HepG2 (cell line): ENCODE measurements around the gene TOB1. TPM values are rescaled to one million over a fixed set of nuclear protein-coding genes. Genes with fewer than 3 reads are reported as not detected.
A peak's percentile ranks its signal among the peaks of the same experiment; 100 is the strongest.

Experiments
- BCL6 ChIP-seq: IDR thresholded peaks from 2 replicates; pipeline ENCODE4 v1.6.1; 2016; ENCODE audit warnings: missing genetic modification reagents, missing compliant biosample characterization
- GATAD2A ChIP-seq: IDR thresholded peaks from 2 replicates; pipeline ENCODE4 v1.6.1; 2016
- HOXA9 ChIP-seq: sonication (generic); formaldehyde crosslinking; IDR thresholded peaks from 2 replicates; pipeline ENCODE4 v1.8.1; 2022; ENCODE audit warnings: missing genetic modification reagents, mild to moderate bottlenecking, moderate library complexity, borderline replicate concordance
- NCOR1 ChIP-seq: fragments of 200-600 bp; sonication (generic); IDR thresholded peaks from 2 replicates; pipeline ENCODE4 v1.7.0; 2017; ENCODE audit warnings: antibody characterized with exemption, low read length, borderline replicate concordance
- ONECUT2 ChIP-seq: sonication (generic); formaldehyde crosslinking; IDR thresholded peaks from 2 replicates; pipeline ENCODE4 v1.4.0; 2020; ENCODE audit warnings: missing genetic modification reagents
- PITX1 ChIP-seq: sonication (generic); formaldehyde crosslinking; IDR thresholded peaks from 2 replicates; pipeline ENCODE4 v1.5.1; 2020; ENCODE audit warnings: mild to moderate bottlenecking, missing genetic modification reagents
- PRMT3 ChIP-seq: sonication (generic); formaldehyde crosslinking; IDR thresholded peaks from 2 replicates; pipeline ENCODE4 v1.8.1; 2022; ENCODE audit warnings: low read depth, mild to moderate bottlenecking, moderate library complexity, missing genetic modification reagents, borderline replicate concordance
- RBFOX2 ChIP-seq: fragments of 200-400 bp; formaldehyde crosslinking; IDR thresholded peaks from 2 replicates; pipeline ENCODE4 v1.6.1; 2017; ENCODE audit warnings: low read depth, mild to moderate bottlenecking, low read length
- SP4 ChIP-seq: sonication (generic); formaldehyde crosslinking; IDR thresholded peaks from 2 replicates; pipeline ENCODE4 v1.8.1; 2023; ENCODE audit warnings: mild to moderate bottlenecking, missing genetic modification reagents
- TEAD3 ChIP-seq: optimal IDR thresholded peaks from 2 replicates; pipeline ENCODE3; 2016; ENCODE audit warnings: borderline replicate concordance
- TFE3 ChIP-seq: IDR thresholded peaks from 2 replicates; pipeline ENCODE4 v1.6.1; 2016
- ZFP36L2 ChIP-seq: sonication (generic); formaldehyde crosslinking; IDR thresholded peaks from 2 replicates; pipeline ENCODE4 v1.4.0; 2020; ENCODE audit warnings: missing genetic modification reagents
- ZNF33B ChIP-seq: sonication (generic); formaldehyde crosslinking; IDR thresholded peaks from 2 replicates; pipeline ENCODE4 v1.5.1; 2020; ENCODE audit warnings: mild to moderate bottlenecking, missing genetic modification reagents
- ZNF350 ChIP-seq: sonication (generic); formaldehyde crosslinking; IDR thresholded peaks from 2 replicates; pipeline ENCODE4 v1.4.0; 2020; ENCODE audit warnings: mild to moderate bottlenecking, low read depth, missing genetic modification reagents, borderline replicate concordance
- ZNF556 ChIP-seq: sonication (generic); formaldehyde crosslinking; IDR thresholded peaks from 2 replicates; pipeline ENCODE4 v1.4.0; 2020; ENCODE audit warnings: mild to moderate bottlenecking, missing genetic modification reagents, borderline replicate concordance
- ZNF563 ChIP-seq: sonication (generic); formaldehyde crosslinking; IDR thresholded peaks from 2 replicates; pipeline ENCODE4 v1.8.0; 2022; ENCODE audit warnings: mild to moderate bottlenecking, moderate library complexity, missing genetic modification reagents
- ZNF570 ChIP-seq: sonication (generic); formaldehyde crosslinking; IDR thresholded peaks from 2 replicates; pipeline ENCODE4 v1.4.0; 2020; ENCODE audit warnings: mild to moderate bottlenecking, missing genetic modification reagents, borderline replicate concordance
- ZNF746 ChIP-seq: sonication (generic); formaldehyde crosslinking; IDR thresholded peaks from 2 replicates; pipeline ENCODE4 v1.8.0; 2022; ENCODE audit warnings: mild to moderate bottlenecking, missing genetic modification reagents
- polyA plus RNA-seq, 8 experiments: library from polyadenylated mRNA; depleted of rRNA in 3 of 8; stranded (reverse) in 7 of 8; unstranded in 1 of 8; fragments of >200 nt; fragmentation: Illumina TruSeq in 4 of 8; extraction: Trizol in 4 of 8; gene quantifications; 2 replicates each; pipeline versions ENCODE4 v1.2.1 to v1.2.3, GENCODE V29; 2011 to 2016; ENCODE audit warnings: low read depth in 4 of 8, missing spikeins in 1 of 8, mixed read lengths in 1 of 8; ENCODE audit not compliant: insufficient read depth in 1 of 8
- total RNA-seq, 5 experiments: library from RNA; depleted of rRNA; stranded (reverse); fragments of >200 nt; fragmentation: Illumina TruSeq; extraction: Trizol; gene quantifications; 2 replicates each; pipeline ENCODE4 v1.2.3, GENCODE V29; 2016; ENCODE audit warnings: low read depth in 1 of 5
- TF ChIP-seq, protein P1 (sequence below): fragments of 450-650 bp; IDR thresholded peaks from 2 replicates; pipeline ENCODE4 v1.6.1; 2017
- TF ChIP-seq, protein P2 (sequence below): sonication (generic); formaldehyde crosslinking; IDR thresholded peaks from 2 replicates; pipeline ENCODE4 v1.8.0; 2022; ENCODE audit warnings: missing genetic modification reagents, low read depth, mild to moderate bottlenecking, borderline replicate concordance
- TF ChIP-seq, protein P3 (sequence below): sonication (generic); formaldehyde crosslinking; IDR thresholded peaks from 2 replicates; pipeline ENCODE4 v1.4.0; 2020; ENCODE audit warnings: missing genetic modification reagents
- TF ChIP-seq, protein P4 (sequence below): sonication (generic); formaldehyde crosslinking; IDR thresholded peaks from 2 replicates; pipeline ENCODE4 v1.4.0; 2020; ENCODE audit warnings: missing genetic modification reagents, mild to moderate bottlenecking, borderline replicate concordance

TOB1 gene
- total and polyA plus RNA-seq, 2 of the 13 experiments (the other 11 are each of a cell fraction or from before 2014, with no cell fraction given) = 21.9 to 57.7 TPM

- TF ChIP-seq, protein P1, sequence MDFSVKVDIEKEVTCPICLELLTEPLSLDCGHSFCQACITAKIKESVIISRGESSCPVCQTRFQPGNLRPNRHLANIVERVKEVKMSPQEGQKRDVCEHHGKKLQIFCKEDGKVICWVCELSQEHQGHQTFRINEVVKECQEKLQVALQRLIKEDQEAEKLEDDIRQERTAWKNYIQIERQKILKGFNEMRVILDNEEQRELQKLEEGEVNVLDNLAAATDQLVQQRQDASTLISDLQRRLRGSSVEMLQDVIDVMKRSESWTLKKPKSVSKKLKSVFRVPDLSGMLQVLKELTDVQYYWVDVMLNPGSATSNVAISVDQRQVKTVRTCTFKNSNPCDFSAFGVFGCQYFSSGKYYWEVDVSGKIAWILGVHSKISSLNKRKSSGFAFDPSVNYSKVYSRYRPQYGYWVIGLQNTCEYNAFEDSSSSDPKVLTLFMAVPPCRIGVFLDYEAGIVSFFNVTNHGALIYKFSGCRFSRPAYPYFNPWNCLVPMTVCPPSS = no peak
- peak; percentile 88 for TF ChIP-seq NCOR1
- no peak for TF ChIP-seq RBFOX2
- TF ChIP-seq ZNF563 (CRISPR knock-in tag) = no peak
- 0 out of 2 replicates have a peak, but pooled peaks have one; percentile 31 for TF ChIP-seq HOXA9 (CRISPR knock-in tag)
- peak; percentile 72; the same call in 1 of the 2 replicates for TF ChIP-seq ZNF33B (CRISPR knock-in tag)
- peak; percentile 73; the same call in 1 of the 2 replicates for TF ChIP-seq ZNF556 (CRISPR knock-in tag)
- peak; percentile 21; the same call in 1 of the 2 replicates for TF ChIP-seq TFE3
- TF ChIP-seq TEAD3 = peak; percentile 41
- TF ChIP-seq ZFP36L2 (CRISPR knock-in tag) = no peak
- no peak for TF ChIP-seq ZNF570 (CRISPR knock-in tag)
- TF ChIP-seq ONECUT2 (CRISPR knock-in tag) = peak; percentile 91
- TF ChIP-seq PRMT3 (CRISPR knock-in tag) = no peak
- TF ChIP-seq GATAD2A (CRISPR knock-in tag) = peak; percentile 57
- TF ChIP-seq PITX1 (CRISPR knock-in tag) = 0 out of 2 replicates have a peak, but pooled peaks have one; percentile 29
- TF ChIP-seq SP4 (CRISPR knock-in tag) = 0 out of 2 replicates have a peak, but pooled peaks have one; percentile 31
- TF ChIP-seq, protein P2, sequence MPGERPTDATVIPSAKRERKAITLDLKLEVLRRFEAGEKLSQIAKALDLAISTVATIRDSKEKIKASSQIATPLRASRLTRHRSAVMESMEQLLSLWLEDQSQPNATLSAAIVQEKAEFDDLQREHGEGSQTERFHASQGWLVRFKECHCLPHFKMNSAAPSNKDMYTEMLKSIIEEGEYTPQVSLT = no peak
- TF ChIP-seq BCL6 = 0 out of 2 replicates have a peak, but pooled peaks have one; percentile 28
- TF ChIP-seq ZNF746 (CRISPR knock-in tag) = peak; percentile 57; the same call in 1 of the 2 replicates
- TF ChIP-seq, protein P3, sequence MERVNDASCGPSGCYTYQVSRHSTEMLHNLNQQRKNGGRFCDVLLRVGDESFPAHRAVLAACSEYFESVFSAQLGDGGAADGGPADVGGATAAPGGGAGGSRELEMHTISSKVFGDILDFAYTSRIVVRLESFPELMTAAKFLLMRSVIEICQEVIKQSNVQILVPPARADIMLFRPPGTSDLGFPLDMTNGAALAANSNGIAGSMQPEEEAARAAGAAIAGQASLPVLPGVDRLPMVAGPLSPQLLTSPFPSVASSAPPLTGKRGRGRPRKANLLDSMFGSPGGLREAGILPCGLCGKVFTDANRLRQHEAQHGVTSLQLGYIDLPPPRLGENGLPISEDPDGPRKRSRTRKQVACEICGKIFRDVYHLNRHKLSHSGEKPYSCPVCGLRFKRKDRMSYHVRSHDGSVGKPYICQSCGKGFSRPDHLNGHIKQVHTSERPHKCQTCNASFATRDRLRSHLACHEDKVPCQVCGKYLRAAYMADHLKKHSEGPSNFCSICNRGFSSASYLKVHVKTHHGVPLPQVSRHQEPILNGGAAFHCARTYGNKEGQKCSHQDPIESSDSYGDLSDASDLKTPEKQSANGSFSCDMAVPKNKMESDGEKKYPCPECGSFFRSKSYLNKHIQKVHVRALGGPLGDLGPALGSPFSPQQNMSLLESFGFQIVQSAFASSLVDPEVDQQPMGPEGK (CRISPR knock-in tag) = peak; percentile 57
- no peak for TF ChIP-seq ZNF350 (CRISPR knock-in tag)
- TF ChIP-seq, protein P4, sequence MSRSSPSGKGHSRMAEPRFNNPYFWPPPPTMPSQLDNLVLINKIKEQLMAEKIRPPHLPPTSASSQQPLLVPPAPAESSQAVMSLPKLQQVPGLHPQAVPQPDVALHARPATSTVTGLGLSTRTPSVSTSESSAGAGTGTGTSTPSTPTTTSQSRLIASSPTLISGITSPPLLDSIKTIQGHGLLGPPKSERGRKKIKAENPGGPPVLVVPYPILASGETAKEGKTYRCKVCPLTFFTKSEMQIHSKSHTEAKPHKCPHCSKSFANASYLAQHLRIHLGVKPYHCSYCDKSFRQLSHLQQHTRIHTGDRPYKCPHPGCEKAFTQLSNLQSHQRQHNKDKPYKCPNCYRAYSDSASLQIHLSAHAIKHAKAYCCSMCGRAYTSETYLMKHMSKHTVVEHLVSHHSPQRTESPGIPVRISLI = peak; percentile 62; the same call in 1 of the 2 replicates
Measured at GRCh38 chr17:50853015-50853615, 13.0 kb downstream of the TOB1 start (continued).
